PC-3 (cell line): ENCODE results near the gene TUT7. TPM values are rescaled to one million over a fixed set of nuclear protein-coding genes. Genes with fewer than 3 reads are reported as not detected.

Experiments
- ATAC-seq: fragments of 200-7000 bp; cut with Tn5 transposase; 2 replicates; pipeline ENCODE4 v1.9.1; 2020; ENCODE audit warnings: mild to moderate bottlenecking, moderate library complexity
- BruUV-seq: library from RNA; stranded (reverse); fragments of 400-500 nt; replicated peaks from 2 replicates; lab custom pipeline; 2021; lab: Mats Ljungman, UMichigan
- CTCF ChIA-PET: fragments of 300-600 bp; sonication (Branson Sonifier 250); formaldehyde crosslinking; loops from one replicate; lab custom pipeline; 2022; ENCODE audit warnings: antibody characterized with exemption; lab: Charles Lee
- POLR2A ChIA-PET: fragments of 300-600 bp; sonication (Branson Sonifier 250); formaldehyde crosslinking; loops from one replicate; lab custom pipeline; 2022; ENCODE audit warnings: antibody characterized with exemption; ENCODE audit not compliant: unreplicated experiment; lab: Charles Lee
- DNase-seq: peaks from one replicate; pipeline ENCODE4 v3.0.0-alpha.2; 2015
- H2AFZ ChIP-seq: fragments of 300-600 bp; sonication (generic); 2 replicates; pipeline ENCODE4 v1.6.0; 2016; ENCODE audit warnings: antibody characterized with exemption, low read length
- H3F3A ChIP-seq: fragments of 300-600 bp; sonication (generic); one replicate; pipeline ENCODE4 v1.6.0; 2017; ENCODE audit warnings: antibody characterized with exemption, low read length, control low read depth, mild to moderate bottlenecking; ENCODE audit not compliant: unreplicated experiment
- H3K27ac ChIP-seq: fragments of 300-600 bp; sonication (generic); 2 replicates; pipeline ENCODE4 v1.5.1; 2016; ENCODE audit warnings: mild to moderate bottlenecking, low read length
- H3K27me3 ChIP-seq: fragments of 300-600 bp; sonication (generic); 2 replicates; pipeline ENCODE4 v1.6.1; 2016; ENCODE audit warnings: low read length, mixed read lengths
- H3K36me3 ChIP-seq: fragments of 300-600 bp; sonication (generic); 2 replicates; pipeline ENCODE4 v1.6.1; 2016; ENCODE audit warnings: low read depth, mixed run types, low read length, mixed read lengths
- H3K4me1 ChIP-seq: fragments of 300-600 bp; sonication (generic); 2 replicates; pipeline ENCODE4 v1.5.1; 2016; ENCODE audit warnings: low read length; ENCODE audit not compliant: insufficient read depth
- H3K4me2 ChIP-seq: fragments of 300-600 bp; sonication (generic); 2 replicates; pipeline ENCODE4 v1.6.0; 2016; ENCODE audit warnings: low read length
- H3K4me3 ChIP-seq: fragments of 300-600 bp; sonication (generic); 2 replicates; pipeline ENCODE4 v1.5.1; 2016; ENCODE audit warnings: mild to moderate bottlenecking, low read length, mixed read lengths
- H3K79me2 ChIP-seq: fragments of 300-600 bp; sonication (generic); 2 replicates; pipeline ENCODE4 v1.6.1; 2017; ENCODE audit warnings: low read length, mixed read lengths
- H3K9ac ChIP-seq: fragments of 300-600 bp; sonication (generic); 2 replicates; pipeline ENCODE4 v1.6.0; 2016; ENCODE audit warnings: mild to moderate bottlenecking, low read length
- H3K9me2 ChIP-seq: fragments of 300-600 bp; sonication (generic); replicated peaks from 2 replicates; pipeline ENCODE4 v1.6.1; 2016; ENCODE audit warnings: mixed run types, low read length, mixed read lengths
- H3K9me3 ChIP-seq: fragments of 300-600 bp; sonication (generic); 2 replicates; pipeline ENCODE4 v1.6.1; 2016; ENCODE audit warnings: low read length, mixed read lengths
- H4K20me1 ChIP-seq: fragments of 300-600 bp; sonication (generic); 2 replicates; pipeline ENCODE4 v1.6.1; 2016; ENCODE audit warnings: low read length, mixed read lengths
- CTCF ChIP-seq: fragments of 300-600 bp; sonication (generic); conservative IDR thresholded peaks from 2 replicates; pipeline ENCODE4 v1.5.1; 2017; ENCODE audit warnings: antibody characterized with exemption, low read depth, mild to moderate bottlenecking, low read length
- EZH2 ChIP-seq: fragments of 300-600 bp; sonication (generic); IDR thresholded peaks from one replicate; pipeline ENCODE4 v1.6.1; 2017; ENCODE audit warnings: antibody characterized with exemption, mild to moderate bottlenecking, low read length; ENCODE audit not compliant: unreplicated experiment
- EZH2phosphoT487 ChIP-seq: fragments of 300-600 bp; sonication (generic); IDR thresholded peaks from 2 replicates; pipeline ENCODE4 v1.6.1; 2018; ENCODE audit warnings: mild to moderate bottlenecking, antibody characterized with exemption, low read length, borderline replicate concordance
- intact Hi-C: fragments of 100-400 bp; cut with micrococcal nuclease; formaldehyde crosslinking; loops from 2 replicates; pipeline ENCODE4 v1.9.0; 2023
- total RNA-seq: library from RNA; depleted of rRNA; stranded (reverse); fragments of >200 nt; gene quantifications from 2 replicates; pipeline ENCODE4 v1.2.3, GENCODE V29; 2014

Gene TUT7
- total RNA-seq, 1 experiment from 2014 or later, result 12.3 TPM

DNA sequence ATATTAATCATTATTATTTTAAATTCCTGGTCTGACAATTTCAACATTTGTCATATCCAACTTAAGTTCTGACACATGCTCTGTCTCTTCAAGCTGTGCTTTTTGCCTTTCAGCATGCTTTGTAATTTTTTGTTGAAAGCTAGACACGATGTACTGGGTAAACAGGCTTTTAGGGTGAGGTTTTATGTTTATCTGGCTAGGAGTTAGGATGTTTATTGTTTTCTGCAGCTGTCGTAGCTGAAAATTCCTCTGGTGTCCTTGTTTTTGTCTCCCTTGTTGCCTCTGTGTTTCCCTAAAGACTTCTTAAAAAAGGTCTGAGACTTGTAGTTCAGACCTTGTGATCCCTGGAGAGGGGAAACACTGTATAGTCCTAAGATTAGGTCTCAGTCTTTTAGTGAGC lies 20.6 kb downstream of the TUT7 start:
- peaks cover 30% of the 10 kb centered on the region for H3K36me3 ChIP-seq
- TF ChIP-seq EZH2phosphoT487 (no peak), EZH2 (no peak), CTCF (no peak)

DNA sequence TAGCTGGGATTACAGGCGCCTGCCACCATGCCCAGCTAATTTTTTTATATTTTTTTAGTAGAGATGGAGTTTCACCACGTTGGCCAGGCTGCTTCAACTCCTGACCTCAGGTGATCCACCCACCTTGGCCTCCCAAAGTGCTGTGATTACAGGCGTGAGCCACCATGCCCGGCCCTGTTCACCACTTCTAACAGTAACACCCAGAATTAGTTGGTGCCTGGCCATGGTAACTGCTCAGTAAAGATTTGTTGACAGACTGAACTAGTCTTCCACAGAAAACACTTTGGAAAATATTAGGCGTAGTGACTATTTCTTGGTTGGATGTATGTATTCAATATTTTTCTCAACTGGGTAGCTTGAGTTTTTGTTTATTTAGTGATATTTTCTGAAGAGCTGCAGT lies 24.0 kb downstream of the TUT7 start:
- peaks cover 3% of the 10 kb centered on the region; the same call in 1 of the 2 replicates for H3K36me3 ChIP-seq
- no peaks in the 10 kb centered on the region for H3K79me2 ChIP-seq
- intact Hi-C loops, result no loop called here
- H3K4me1 ChIP-seq, result no peaks in the 10 kb centered on the region
- no TSS peak for BruUV-seq
- no peaks in the 10 kb centered on the region for H3K9me3 ChIP-seq
- H3K4me3 ChIP-seq, result no peak overlapping the region
- H3K9me2 ChIP-seq, result no peaks in the 10 kb centered on the region
- ATAC-seq (no peak), DNase-seq (no peak)
- H4K20me1 ChIP-seq, result no peaks in the 10 kb centered on the region
- ChIA-PET CTCF (no interaction called here), POLR2A (no interaction called here)
- H3K9ac ChIP-seq, result no peak overlapping the region
- no peak overlapping the region for H2AFZ ChIP-seq
- no peaks in the 10 kb centered on the region for H3K27me3 ChIP-seq
- H3K27ac ChIP-seq, result no peak overlapping the region
- TF ChIP-seq EZH2 (no peak), CTCF (no peak), EZH2phosphoT487 (no peak)
- no peak overlapping the region for H3K4me2 ChIP-seq
- no peaks in the 10 kb centered on the region for H3F3A ChIP-seq

More for the DNA sequence above, 20.6 kb downstream of the TUT7 start:
- DNase-seq, result no peak
- H3K4me3 ChIP-seq, result no peak overlapping the region
- H3F3A ChIP-seq, result no peaks in the 10 kb centered on the region
- H3K9me3 ChIP-seq, result no peaks in the 10 kb centered on the region
- ChIA-PET POLR2A (interaction anchor here (0.6 kb wide), 1 partner anchor 14 kb away, joined by 4 read pairs; no protein-coding TSS in a partner anchor), CTCF (no interaction called here)
- no peak for ATAC-seq
- H4K20me1 ChIP-seq, result no peaks in the 10 kb centered on the region
- H3K4me2 ChIP-seq, result no peak overlapping the region
- no peak overlapping the region for H3K9ac ChIP-seq
- no peaks in the 10 kb centered on the region for H3K9me2 ChIP-seq
- BruUV-seq, result no TSS peak
- H3K79me2 ChIP-seq, result no peaks in the 10 kb centered on the region
- H3K4me1 ChIP-seq, result no peaks in the 10 kb centered on the region
- intact Hi-C loops, result no loop called here
- no peak overlapping the region for H3K27ac ChIP-seq
- no peak overlapping the region for H2AFZ ChIP-seq
- no peaks in the 10 kb centered on the region for H3K27me3 ChIP-seq

DNA sequence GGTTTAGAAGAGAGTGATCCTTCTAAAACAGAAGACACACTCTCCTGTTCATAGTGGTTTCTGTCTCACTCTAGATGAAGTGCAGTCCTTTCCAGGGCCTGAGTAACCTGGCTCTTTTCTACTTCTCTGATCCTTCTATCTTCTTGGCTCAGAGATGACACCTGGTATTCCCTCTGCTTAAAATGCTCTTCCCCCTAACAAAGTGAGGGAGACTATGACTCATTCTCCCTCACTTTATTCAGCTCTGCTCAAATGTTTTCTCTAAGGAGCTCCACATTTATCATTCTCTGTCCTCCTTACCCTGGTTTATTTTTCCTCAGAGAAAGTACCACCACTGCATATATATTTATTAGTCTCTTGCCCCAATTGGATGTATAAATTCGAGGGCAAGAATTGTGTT lies 24.6 kb downstream of the TUT7 start:
- Histone ChIP-seq H3K27ac (no peak overlapping the region), H3K9ac (no peak overlapping the region), H3K4me3 (no peak overlapping the region), H2AFZ (no peak overlapping the region), H4K20me1 (no peaks in the 10 kb centered on the region), H3K9me3 (no peaks in the 10 kb centered on the region), H3K36me3 (peaks cover 7% of the 10 kb centered on the region; the same call in 1 of the 2 replicates), H3K79me2 (no peaks in the 10 kb centered on the region), H3K9me2 (no peaks in the 10 kb centered on the region), H3F3A (no peaks in the 10 kb centered on the region), H3K4me1 (no peaks in the 10 kb centered on the region), H3K4me2 (no peak overlapping the region), H3K27me3 (no peaks in the 10 kb centered on the region)
- ATAC-seq (no peak), DNase-seq (no peak)
- ChIA-PET POLR2A (no interaction called here), CTCF (no interaction called here)
- TF ChIP-seq CTCF, result no peak
- TF ChIP-seq EZH2, result no peak
- TF ChIP-seq EZH2phosphoT487, result no peak
- intact Hi-C loops, result no loop called here
- no TSS peak for BruUV-seq
